ENCODE measurements around the gene CCDC107. TPM values are rescaled to one million over a fixed set of nuclear protein-coding genes. Genes with fewer than 3 reads are reported as not detected.

Gene CCDC107
- polyA plus RNA-seq, 12 donors: 12.4 to 21.7 (median 16.1) TPM; not detected in 2

DNA sequence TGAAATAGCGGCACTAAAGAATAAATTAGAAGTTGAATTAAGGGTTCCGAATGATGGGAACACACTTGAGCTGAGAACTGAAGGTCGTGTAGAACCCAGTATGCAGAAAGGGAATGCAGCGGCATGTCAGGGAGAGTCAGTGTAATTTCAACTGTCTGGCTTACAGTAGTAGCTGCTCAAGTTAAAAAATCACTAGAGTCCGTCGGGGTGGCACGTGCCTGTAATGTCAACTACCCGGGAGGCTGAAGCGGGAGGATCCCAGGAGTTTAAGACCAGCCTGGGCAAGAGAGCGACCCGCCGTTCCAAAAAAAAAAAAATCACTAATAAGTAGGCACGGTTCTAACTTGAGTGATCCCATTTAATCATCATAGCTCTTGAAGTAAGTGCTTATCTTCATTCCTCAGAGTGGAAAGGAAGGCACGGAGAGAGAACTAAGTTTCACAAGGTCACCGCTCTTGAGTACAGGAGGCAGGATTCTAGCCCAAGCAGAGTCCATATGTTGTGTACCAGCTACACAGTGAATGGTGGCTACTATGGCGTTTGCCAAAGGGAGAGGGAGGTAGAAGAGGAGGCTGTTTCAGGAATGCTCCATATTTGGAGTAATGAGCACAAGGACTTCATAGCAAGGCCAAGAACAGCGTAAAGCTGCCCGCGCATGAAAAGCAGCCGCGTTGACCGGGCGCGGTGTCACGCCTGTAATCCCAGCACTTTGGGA, 1.1 kb upstream of the CCDC107 start:
- no peak for DNase-seq

DNA sequence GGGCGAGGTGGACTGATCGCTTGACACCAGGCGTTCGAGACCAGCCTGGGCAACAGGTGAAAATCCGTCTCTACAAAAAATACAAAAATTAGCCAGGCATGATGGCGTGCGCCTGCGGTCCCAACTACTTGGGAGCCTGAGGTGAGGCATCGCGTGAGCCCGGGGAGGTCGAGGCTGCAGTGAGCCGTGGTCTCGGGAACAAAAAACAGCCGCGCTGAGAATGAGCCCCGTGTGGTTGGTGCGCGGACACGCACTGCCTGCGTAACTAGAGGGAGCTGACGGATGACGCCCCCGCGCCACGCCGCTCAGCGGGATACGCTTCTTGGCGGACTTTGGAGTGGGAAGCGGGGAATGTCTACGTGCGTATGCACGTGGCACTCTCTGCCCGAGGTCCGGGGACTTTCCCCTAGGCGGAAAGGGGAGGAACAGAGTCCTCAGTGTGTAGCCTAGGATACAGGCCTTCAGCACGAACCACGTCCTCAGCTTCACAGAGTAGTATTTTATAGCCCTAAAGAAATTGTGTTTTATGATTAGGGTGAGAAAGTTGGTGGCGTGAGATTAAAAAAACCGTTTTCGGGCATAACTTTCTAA, 451 bp upstream of the CCDC107 start, which contains the start of gene RMRP:
Gene RMRP, minus strand, starts transcription at position 474 of the 591 bp plus-strand sequence.
- peak; percentile 98 for DNase-seq

DNA sequence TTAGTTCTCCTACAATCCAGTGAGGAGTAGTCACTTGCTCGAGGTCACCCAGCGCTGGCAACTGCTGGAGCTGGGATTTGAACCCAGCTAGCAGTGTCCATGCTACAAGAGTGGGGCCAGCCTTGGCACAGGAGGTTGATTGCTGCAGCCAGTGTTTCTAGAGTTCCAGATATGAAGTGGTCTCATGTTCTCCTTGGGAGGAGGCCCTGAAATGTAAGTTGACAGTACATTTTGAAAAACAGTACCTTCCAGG, 802 bp downstream of the CCDC107 start:
- no peak for DNase-seq

DNA sequence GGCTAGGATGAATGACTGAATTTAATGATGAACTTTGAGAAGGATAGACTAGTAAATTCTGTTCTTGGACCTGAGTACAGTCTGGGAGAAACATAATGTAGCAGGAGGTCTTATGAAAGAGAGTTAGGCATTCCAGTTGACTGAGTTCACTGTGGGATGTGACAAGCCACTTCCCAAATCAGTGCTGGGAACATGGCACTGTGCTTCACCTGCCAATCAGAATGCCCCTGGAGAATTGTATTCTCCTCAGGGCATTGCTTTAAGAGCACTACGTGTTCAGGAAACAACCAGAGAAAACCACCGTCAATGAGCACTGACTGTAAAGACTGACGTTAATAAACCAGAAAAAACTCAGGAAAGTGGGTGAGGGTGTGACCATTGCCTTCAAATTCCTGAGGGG, 1.2 kb downstream of the CCDC107 start:
- no peak for DNase-seq

DNA sequence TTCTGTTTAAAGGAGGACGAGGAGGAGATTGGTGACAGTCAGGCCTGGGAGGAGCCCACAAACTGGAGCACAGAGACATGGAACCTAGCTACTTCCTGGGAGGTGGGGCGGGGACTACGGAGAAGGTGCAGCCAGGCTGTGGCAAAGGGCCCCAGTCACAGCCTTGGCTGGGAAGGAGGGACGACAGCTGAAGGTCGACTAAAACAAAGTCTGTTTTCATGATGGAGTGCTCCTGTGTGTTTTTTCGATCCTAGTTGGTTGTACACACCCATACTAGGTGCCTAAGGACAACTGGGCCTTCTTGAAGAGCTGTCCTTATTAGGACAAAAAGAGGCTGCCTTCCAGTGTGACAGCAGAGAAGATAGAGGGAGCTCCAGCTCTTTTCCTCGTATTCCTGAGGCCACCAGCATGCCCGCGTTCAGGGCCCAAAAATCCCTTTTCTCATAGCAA, 2.9 kb downstream of the CCDC107 start:
- no peak for DNase-seq

DNA sequence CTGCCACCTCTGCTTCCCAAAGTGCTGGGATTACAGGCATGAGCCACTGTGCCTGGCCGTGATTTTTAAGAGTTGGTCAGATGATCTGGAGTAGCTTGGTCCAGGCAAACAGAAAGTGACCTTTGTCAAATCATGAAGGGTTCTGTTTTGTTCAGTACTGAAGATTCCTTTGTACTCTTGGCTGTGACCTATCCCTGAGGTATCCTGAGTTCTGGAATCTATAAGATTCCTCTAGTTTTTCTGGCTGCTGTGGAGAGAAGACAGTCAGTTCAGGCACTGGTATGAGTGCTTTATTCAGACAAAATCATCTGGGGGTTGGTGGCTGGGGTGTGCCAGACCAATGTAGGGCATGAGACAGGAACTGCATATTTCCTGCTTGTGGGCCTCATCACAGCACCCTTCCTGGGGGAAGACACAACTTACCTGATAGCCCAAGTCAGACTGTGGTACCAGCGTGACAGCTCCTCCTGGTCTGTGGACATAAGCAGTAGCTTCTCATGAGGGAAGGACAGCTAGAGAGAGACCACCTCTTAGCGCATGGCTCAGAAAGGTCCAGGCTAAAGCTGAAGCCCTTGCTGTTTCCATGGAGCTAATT, 3.8 kb downstream of the CCDC107 start:
- DNase-seq: no peak

DNA sequence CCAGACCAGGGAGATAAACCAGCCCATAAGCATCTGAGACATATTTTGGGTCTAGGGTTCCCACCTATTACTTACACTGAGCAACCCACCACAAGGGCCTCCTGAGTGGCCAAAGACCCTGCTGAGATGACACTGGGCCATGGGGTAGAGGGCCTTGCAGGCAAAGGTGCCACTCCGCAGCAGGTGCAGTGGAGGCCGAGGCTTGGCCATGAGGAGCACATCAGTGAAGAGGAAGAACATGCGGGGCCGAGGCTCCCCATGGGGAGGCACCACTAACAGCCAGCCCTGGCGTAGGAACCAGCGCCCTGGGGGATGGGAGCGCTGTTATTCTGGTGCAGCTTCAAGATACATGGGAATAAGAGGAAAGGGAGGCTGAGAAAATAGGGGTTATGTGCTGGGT, 4.3 kb downstream of the CCDC107 start:
- DNase-seq: no peak

DNA sequence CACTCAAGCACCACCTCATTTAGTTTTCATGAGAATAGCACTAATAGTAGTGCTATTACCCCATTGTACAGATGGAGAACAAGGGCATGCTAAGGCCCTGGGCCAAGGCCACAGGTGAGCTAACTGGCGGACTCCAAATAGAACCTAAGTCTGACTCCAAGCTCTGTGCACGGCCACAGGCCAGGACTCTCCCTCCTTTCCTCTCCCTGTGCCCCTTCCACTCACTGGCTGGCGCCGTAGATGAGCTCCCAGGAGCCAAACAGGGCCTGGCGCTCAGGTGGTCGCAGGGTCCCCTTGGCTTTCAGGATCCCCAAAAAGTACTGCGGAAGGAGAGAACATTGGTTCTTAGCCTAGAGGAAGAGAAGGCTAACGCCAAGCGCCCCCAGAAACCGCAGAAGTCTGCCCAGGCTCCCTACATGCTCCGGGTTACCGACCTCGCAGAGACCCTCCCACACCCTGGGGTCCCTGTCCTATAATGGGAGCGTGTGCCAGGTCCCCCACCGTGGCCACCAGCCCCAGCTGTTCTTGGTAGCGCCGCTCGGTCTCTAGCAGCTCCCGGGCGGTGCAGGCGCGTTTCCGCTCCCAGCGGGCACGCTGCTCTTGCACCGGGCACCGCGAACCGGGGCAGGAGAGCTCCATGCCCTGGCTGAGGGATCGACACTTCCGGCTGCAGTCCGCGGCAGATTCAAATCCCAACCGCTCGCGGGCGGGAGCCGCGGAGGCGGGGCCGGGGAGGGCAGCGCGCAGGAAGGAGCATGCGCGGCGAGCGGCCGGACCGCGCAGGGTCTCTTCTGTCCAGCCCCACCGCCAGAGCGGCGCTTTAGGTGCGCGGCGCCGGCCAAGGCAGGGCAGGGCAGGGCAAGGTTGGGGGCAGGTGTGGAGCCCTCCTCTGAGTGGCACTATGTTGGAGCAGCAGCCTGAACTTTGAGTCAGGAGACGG, 6.7 kb downstream of the CCDC107 start, which contains the start of gene ARHGEF39:
Gene ARHGEF39, minus strand, starts transcription at position 665 of the 940 bp plus-strand sequence. Its CDS starts 26 bp downstream, at position 639.
- DNase-seq: peak; percentile 75

DNA sequence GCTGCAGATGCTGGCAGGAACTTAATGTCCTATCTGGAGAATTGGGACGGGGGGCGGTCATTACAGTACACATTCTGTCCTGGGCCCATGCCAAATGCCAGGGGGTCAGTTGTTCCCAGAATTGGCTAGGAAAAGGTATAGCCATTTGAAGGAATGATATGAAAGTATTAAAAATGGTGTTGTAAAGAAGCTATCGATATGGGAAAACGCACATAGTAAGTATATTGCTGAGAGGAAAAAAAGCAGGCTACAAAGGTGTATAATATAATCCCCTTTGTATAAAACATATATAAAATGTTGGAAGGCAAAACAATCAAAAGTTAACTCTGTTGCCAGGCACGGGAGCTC, 7.4 kb downstream of the CCDC107 start:
- no peak for DNase-seq

DNA sequence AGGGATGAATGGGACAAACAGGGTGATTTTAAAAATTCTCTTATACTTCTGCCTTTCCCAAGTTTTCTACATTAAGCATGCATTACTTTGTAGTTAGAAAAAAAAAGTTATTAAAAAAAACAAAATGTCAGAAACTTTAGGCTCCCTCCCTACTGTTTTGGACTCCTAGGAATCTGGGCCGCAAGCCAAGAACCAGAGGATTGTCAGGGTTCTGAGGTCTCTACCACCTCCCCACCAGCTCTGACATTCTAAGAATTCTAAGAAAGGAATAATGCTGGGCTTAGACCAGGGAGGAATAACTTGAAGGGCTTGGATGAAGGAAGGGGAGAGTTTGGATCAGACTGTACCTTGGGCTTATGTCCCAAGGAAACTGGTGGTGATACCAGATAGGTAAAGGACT, 8.0 kb downstream of the CCDC107 start:
- DNase-seq: no peak

DNA sequence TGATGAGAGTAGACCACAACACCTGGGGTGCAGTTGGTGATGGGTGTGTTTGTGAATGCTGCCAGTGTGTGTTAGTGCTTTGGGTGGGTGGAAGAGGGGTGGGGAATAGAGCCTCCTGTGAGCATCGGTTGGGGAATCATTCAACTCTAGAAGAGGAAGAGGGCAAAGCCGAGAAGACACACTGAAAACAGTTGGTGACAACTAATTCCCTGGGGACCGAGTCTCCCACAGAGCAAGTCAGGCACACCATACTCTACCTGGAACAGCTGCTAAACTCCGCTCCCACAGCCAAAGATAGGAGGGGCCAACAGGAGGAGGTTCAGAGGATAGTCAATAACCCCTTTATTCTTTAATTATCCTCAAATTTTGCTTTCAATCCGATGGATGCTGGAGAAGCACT, 8.5 kb downstream of the CCDC107 start:
- DNase-seq: no peak

DNA sequence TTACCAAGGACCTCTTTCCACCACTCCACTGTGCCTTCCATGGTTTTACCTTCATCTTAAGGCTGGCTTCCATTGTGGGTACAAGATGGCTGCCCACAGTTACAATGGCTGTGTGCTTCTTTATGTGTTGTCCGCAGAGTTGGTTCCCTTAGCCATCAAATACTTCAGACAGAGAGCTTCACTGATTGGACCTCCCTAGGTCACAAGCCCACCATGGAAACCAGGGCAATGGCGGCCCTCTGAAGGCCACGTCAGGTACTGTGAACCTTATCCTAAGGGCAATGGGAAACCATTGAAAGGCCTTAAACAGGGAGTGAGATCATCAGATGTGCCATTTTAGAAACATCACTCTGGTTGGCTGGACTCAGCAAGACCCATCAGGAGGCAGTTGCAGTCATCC, 9.8 kb downstream of the CCDC107 start:
- DNase-seq: no peak

DNA sequence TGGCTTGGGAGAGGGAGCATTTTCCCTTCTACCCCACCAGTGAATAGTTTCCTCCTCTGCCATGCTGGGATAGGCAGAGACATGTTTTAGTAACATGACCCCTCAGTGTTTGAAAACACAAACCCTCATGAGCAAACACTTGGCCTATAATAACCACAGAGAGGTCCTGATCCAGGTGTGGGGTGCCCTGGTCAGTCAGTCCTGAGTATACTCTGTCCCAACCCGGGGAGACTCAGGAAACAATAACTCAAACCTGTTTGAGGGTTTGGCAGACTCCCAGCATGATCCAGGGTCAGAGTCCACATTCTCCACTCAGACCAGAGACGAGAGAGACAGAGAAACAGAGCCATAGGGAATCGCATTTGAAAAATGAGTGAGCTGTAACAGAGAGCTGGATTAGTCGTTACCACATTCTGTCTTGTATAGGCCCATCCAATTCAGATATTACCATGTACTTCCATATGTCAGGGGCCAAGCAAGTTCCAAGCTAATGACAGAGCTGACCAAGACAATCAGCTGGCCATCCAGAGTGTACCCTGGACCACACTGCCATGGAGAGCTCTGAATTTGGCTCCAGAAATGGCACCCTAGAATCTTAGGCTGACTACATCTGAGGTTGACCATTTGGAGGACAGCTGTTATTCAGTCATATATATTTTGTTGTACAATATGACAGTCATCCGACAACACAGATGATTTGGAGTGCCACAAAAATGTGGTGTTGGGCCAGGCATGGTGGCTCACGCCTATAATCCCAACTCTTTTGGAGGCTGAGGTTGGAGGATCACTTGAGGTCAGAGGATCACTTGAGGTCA, 11.4 kb downstream of the CCDC107 start:
- DNase-seq: no peak

DNA sequence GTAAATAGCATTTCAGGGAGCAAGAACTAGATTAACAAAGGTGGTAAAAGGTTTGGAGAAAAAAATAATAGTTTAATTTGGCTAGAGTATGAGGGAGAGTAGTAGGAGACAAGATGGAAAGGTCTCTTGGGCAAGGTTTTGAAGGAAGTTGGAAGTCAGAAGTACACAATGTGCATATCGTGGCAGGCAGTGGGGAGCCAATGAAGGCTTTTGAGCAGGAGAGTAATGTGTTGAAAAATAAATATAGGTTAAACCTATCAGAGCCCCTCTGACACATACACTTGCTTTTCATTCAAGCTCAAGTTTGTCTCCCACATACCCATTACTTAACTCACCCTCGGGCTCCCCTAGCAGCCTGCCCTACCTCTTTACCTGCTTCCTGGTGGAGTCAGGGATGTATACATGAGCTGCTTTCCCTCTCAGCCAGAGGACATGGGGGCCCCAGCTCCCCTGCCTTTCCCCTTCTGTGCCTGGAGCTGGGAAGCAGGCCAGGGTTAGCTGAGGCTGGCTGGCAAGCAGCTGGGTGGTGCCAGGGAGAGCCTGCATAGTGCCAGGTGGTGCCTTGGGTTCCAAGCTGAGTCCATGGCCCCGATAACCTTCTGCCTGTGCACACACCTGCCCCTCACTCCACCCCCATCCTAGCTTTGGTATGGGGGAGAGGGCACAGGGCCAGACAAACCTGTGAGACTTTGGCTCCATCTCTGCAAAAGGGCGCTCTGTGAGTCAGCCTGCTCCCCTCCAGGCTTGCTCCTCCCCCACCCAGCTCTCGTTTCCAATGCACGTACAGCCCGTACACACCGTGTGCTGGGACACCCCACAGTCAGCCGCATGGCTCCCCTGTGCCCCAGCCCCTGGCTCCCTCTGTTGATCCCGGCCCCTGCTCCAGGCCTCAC, 15.3 kb downstream of the CCDC107 start, which contains the start of gene CA9:
Gene CA9, plus strand, starts transcription at position 797 of the 893 bp plus-strand sequence. Its CDS starts 32 bp downstream, at position 829.
- no peak for DNase-seq

DNA sequence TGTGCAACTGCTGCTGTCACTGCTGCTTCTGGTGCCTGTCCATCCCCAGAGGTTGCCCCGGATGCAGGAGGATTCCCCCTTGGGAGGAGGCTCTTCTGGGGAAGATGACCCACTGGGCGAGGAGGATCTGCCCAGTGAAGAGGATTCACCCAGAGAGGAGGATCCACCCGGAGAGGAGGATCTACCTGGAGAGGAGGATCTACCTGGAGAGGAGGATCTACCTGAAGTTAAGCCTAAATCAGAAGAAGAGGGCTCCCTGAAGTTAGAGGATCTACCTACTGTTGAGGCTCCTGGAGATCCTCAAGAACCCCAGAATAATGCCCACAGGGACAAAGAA, 15.9 kb downstream of the CCDC107 start:
- DNase-seq: no peak

DNA sequence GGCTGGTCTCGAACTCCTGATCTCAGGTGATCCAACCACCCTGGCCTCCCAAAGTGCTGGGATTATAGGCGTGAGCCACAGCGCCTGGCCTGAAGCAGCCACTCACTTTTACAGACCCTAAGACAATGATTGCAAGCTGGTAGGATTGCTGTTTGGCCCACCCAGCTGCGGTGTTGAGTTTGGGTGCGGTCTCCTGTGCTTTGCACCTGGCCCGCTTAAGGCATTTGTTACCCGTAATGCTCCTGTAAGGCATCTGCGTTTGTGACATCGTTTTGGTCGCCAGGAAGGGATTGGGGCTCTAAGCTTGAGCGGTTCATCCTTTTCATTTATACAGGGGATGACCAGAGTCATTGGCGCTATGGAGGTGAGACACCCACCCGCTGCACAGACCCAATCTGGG, 17.1 kb downstream of the CCDC107 start:
- DNase-seq: no peak

DNA sequence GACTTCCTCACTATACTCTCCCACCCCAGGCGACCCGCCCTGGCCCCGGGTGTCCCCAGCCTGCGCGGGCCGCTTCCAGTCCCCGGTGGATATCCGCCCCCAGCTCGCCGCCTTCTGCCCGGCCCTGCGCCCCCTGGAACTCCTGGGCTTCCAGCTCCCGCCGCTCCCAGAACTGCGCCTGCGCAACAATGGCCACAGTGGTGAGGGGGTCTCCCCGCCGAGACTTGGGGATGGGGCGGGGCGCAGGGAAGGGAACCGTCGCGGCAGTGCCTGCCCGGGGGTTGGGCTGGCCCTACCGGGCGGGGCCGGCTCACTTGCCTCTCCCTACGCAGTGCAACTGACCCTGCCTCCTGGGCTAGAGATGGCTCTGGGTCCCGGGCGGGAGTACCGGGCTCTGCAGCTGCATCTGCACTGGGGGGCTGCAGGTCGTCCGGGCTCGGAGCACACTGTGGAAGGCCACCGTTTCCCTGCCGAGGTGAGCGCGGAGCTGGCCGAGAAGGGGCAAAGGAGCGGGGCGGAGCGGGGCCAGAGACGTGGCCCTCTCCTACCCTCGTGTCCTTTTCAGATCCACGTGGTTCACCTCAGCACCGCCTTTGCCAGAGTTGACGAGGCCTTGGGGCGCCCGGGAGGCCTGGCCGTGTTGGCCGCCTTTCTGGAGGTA, 17.8 kb downstream of the CCDC107 start:
- DNase-seq: no peak

DNA sequence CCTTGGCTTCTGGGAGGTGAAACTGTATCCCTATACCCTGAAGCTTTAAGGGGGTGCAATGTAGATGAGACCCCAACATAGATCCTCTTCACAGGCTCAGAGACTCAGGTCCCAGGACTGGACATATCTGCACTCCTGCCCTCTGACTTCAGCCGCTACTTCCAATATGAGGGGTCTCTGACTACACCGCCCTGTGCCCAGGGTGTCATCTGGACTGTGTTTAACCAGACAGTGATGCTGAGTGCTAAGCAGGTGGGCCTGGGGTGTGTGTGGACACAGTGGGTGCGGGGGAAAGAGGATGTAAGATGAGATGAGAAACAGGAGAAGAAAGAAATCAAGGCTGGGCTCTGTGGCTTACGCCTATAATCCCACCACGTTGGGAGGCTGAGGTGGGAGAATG, 21.0 kb downstream of the CCDC107 start:
- no peak for DNase-seq

DNA sequence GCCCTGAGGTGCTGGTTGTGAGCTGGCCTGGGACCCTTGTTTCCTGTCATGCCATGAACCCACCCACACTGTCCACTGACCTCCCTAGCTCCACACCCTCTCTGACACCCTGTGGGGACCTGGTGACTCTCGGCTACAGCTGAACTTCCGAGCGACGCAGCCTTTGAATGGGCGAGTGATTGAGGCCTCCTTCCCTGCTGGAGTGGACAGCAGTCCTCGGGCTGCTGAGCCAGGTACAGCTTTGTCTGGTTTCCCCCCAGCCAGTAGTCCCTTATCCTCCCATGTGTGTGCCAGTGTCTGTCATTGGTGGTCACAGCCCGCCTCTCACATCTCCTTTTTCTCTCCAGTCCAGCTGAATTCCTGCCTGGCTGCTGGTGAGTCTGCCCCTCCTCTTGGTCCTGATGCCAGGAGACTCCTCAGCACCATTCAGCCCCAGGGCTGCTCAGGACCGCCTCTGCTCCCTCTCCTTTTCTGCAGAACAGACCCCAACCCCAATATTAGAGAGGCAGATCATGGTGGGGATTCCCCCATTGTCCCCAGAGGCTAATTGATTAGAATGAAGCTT, 21.8 kb downstream of the CCDC107 start:
- DNase-seq: no peak
